ENCODE data around the gene SMARCB1. TPM values are rescaled to one million over a fixed set of nuclear protein-coding genes. Genes with fewer than 3 reads are reported as not detected.

Gene SMARCB1
- total and polyA plus RNA-seq, 2 experiments from 2014 or later = 114 to 132 TPM

GRCh38 chr22:23774922-23775436 is 11.8 kb upstream of the SMARCB1 start (continued):
- no peak for TF ChIP-seq STAT1 (IDR thresholded peaks at IDR 0.05; ENCODE audit: unreplicated experiment)
- no peak for TF ChIP-seq POLR2AphosphoS5 (IDR thresholded peaks at IDR 0.05; ENCODE audit: low read depth)
- TF ChIP-seq EZH2phosphoT487 (IDR thresholded peaks at IDR 0.05; ENCODE audit: unreplicated experiment) = no peak
- TF ChIP-seq JUNB (IDR thresholded peaks at IDR 0.05; ENCODE audit: unreplicated experiment) = no peak
- TF ChIP-seq, protein P1, sequence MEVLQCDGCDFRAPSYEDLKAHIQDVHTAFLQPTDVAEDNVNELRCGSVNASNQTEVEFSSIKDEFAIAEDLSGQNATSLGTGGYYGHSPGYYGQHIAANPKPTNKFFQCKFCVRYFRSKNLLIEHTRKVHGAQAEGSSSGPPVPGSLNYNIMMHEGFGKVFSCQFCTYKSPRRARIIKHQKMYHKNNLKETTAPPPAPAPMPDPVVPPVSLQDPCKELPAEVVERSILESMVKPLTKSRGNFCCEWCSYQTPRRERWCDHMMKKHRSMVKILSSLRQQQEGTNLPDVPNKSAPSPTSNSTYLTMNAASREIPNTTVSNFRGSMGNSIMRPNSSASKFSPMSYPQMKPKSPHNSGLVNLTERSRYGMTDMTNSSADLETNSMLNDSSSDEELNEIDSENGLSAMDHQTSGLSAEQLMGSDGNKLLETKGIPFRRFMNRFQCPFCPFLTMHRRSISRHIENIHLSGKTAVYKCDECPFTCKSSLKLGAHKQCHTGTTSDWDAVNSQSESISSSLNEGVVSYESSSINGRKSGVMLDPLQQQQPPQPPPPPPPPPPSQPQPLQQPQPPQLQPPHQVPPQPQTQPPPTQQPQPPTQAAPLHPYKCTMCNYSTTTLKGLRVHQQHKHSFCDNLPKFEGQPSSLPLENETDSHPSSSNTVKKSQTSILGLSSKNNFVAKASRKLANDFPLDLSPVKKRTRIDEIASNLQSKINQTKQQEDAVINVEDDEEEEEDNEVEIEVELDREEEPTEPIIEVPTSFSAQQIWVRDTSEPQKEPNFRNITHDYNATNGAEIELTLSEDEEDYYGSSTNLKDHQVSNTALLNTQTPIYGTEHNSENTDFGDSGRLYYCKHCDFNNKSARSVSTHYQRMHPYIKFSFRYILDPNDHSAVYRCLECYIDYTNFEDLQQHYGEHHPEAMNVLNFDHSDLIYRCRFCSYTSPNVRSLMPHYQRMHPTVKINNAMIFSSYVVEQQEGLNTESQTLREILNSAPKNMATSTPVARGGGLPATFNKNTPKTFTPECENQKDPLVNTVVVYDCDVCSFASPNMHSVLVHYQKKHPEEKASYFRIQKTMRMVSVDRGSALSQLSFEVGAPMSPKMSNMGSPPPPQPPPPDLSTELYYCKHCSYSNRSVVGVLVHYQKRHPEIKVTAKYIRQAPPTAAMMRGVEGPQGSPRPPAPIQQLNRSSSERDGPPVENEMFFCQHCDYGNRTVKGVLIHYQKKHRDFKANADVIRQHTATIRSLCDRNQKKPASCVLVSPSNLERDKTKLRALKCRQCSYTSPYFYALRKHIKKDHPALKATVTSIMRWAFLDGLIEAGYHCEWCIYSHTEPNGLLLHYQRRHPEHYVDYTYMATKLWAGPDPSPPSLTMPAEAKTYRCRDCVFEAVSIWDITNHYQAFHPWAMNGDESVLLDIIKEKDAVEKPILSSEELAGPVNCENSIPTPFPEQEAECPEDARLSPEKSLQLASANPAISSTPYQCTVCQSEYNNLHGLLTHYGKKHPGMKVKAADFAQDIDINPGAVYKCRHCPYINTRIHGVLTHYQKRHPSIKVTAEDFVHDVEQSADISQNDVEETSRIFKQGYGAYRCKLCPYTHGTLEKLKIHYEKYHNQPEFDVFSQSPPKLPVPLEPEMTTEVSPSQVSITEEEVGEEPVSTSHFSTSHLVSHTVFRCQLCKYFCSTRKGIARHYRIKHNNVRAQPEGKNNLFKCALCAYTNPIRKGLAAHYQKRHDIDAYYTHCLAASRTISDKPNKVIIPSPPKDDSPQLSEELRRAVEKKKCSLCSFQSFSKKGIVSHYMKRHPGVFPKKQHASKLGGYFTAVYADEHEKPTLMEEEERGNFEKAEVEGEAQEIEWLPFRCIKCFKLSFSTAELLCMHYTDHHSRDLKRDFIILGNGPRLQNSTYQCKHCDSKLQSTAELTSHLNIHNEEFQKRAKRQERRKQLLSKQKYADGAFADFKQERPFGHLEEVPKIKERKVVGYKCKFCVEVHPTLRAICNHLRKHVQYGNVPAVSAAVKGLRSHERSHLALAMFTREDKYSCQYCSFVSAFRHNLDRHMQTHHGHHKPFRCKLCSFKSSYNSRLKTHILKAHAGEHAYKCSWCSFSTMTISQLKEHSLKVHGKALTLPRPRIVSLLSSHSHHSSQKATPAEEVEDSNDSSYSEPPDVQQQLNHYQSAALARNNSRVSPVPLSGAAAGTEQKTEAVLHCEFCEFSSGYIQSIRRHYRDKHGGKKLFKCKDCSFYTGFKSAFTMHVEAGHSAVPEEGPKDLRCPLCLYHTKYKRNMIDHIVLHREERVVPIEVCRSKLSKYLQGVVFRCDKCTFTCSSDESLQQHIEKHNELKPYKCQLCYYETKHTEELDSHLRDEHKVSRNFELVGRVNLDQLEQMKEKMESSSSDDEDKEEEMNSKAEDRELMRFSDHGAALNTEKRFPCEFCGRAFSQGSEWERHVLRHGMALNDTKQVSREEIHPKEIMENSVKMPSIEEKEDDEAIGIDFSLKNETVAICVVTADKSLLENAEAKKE (CRISPR knock-in tag; IDR thresholded peaks at IDR 0.05) = no peak

DNA sequence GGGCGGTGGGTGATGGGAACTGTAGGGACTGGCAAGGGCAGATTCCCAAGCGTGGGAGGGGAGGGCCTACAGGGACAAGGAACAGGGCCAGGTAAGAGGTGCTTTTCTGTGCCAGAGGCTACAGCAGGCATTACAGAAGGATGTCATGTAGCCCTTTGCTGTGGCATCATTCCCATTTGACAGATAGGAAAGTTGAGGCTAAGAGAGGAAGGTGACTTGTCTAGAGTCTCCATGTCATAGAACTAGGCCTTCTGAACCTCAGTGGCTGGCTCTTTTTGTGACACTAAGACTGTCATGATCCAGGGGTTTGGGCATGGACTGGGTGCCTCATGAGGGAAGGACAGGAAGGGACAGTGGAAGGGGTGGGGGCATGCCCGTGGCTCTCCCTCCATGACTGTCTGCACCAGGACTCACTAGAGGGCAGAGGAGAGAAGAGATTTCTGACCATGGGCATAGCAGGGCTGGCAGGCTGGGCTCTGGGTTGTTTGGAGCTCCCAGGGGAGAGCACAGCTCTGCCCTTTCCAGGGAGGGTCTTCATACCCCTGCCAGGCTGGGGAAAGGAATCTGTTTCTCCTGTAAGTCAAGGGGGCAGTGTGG is 10.9 kb upstream of the SMARCB1 start:
- no peak overlapping the region for H3K4me3 Mint-ChIP-seq

More for the DNA sequence above, 10.9 kb upstream of the SMARCB1 start:
- Mint-ChIP-seq H3K9me3 (no peaks in the 10 kb centered on the region), H3K36me3 (ENCODE audit: low read depth) (no peaks in the 10 kb centered on the region; the same call in 2 of the 3 replicates), H3K4me1 (peaks cover 17% of the 10 kb centered on the region), H3K27me3 (ENCODE audit: insufficient read depth, low read depth, poor library complexity) (peaks cover 23% of the 10 kb centered on the region), H3K27ac (no peak overlapping the region)
- Histone ChIP-seq H3F3A (replicated peaks; ENCODE audit: low read depth) (peaks cover 8% of the 10 kb centered on the region; the same call in 1 of the 2 replicates), H3K79me2 (replicated peaks; ENCODE audit: insufficient read depth) (no peaks in the 10 kb centered on the region), H3K27ac (ENCODE audit: low read depth) (no peak overlapping the region), H3K4me1 (ENCODE audit: insufficient read depth) (peaks cover 6% of the 10 kb centered on the region; the same call in 1 of the 2 replicates), H3K9me2 (ENCODE audit: insufficient read depth) (no peaks in the 10 kb centered on the region), H3K4me2 (no peak overlapping the region), H2AFZ (no peak overlapping the region), H3K4me3 (no peak overlapping the region), H3K27me3 (ENCODE audit: insufficient read depth) (peaks cover 20% of the 10 kb centered on the region), H4K20me1 (replicated peaks; ENCODE audit: insufficient read depth) (no peaks in the 10 kb centered on the region), H3K36me3 (ENCODE audit: insufficient read depth) (no peaks in the 10 kb centered on the region)
- TF ChIP-seq CTCF (conservative IDR thresholded peaks at IDR 0.05; ENCODE audit: low read depth in 2 of 2) (peak in 1 of 2 experiments; percentile 12; a peak in 1 of 4 replicates), EZH2 (IDR thresholded peaks at IDR 0.05; ENCODE audit: low read depth, unreplicated experiment) (no peak)
- TF ChIP-seq, protein P1 (CRISPR knock-in tag; IDR thresholded peaks at IDR 0.05) = no peak
- DNase-seq (ENCODE audit: low spot score) (no peak), ATAC-seq (no peak)

Data from GM23338 (cell line).